Left colon (tissue), 2 donors: Measurements from ENCODE around the gene SULT4A1. TPM values are rescaled to one million over a fixed set of nuclear protein-coding genes. Genes with fewer than 3 reads are reported as not detected.

Source experiments
- ATAC-seq: fragments of 200-7000 bp; cut with Tn5 transposase; one replicate; pipeline ENCODE4 v1.9.1; 2020; ENCODE audit warnings: mild to moderate bottlenecking, moderate library complexity
- DNase-seq, 2 donors: peaks; one replicate each; pipeline ENCODE4 v3.0.0-alpha.2; 2020
- intact Hi-C, 2 donors: fragments of 100-400 bp; cut with DNase I in 1 of 2; cut with micrococcal nuclease in 1 of 2; formaldehyde crosslinking; loops; one replicate each; pipeline versions ENCODE4 v1.11.2 to v1.14.0; 2022; cut with DNase I, micrococcal nuclease
- total RNA-seq, 2 donors: library from RNA; stranded (reverse); fragmentation: NEBNext Ultra II Directional; extraction: Animal tissue kit (Norgen Biotek cat#: 25700); gene quantifications; one replicate each; pipeline ENCODE4 v1.2.1, GENCODE V29; 2021
- donor health status: DM: no; HTN: no; CAD: no.
- donor health status: DM: yes; HTN: yes; CAD: no.

SULT4A1 gene
- total RNA-seq, 2 donors from 2014 or later: 0.15 to 0.28 TPM

GRCh38 chr22:43851058-43851978, 11.0 kb downstream of the SULT4A1 start:
- ATAC-seq: no peak
- intact Hi-C loops: no loop called here
- peak in 1 of 2 donors; percentile 5 for DNase-seq

GRCh38 chr22:43850529-43850928, 11.8 kb downstream of the SULT4A1 start:
- DNase-seq: peak in 1 of 2 donors; percentile 11
- no peak for ATAC-seq
- intact Hi-C loops: no loop called here

GRCh38 chr22:43849731-43850130, 12.6 kb downstream of the SULT4A1 start:
- ATAC-seq: no peak
- intact Hi-C loops: no loop called here

GRCh38 chr22:43848366-43849171, 13.7 kb downstream of the SULT4A1 start:
- DNase-seq: no peak
- no peak for ATAC-seq
- intact Hi-C loops: no loop called here

More at GRCh38 chr22:43849731-43850130, 12.6 kb downstream of the SULT4A1 start:
- DNase-seq: no peak

- intact Hi-C loops: no loop called here
- peak in 1 of 2 donors; percentile 13 for DNase-seq
- ATAC-seq: no peak
Measured at GRCh38 chr22:43847376-43848289, 14.7 kb downstream of the SULT4A1 start.

GRCh38 chr22:43846966-43847365, 15.3 kb downstream of the SULT4A1 start:
- DNase-seq (peak in 1 of 2 donors; percentile 17), ATAC-seq (no peak)
- intact Hi-C loops: no loop called here

DNA sequence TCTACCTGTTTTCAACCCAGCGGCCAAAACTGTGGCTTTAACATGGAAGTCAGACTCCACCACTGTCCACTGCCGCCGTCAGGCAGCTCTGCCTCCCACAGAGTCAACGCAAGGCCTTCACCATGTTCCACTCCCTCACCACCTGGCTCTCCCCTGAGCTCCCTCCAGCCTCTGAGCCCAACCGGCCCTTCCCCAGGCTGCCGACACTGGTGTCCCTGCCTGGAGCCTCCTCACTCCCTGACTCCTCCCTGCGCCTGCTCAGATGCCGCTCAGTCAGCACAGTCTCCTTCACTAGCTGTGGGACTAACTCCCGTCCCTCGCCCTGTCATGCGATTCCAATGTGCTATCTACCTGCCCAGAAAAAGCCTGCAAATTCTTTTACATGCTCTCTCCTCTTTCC, 16.3 kb downstream of the SULT4A1 start:
- intact Hi-C loops: no loop called here
- no peak for ATAC-seq
- no peak for DNase-seq

DNA sequence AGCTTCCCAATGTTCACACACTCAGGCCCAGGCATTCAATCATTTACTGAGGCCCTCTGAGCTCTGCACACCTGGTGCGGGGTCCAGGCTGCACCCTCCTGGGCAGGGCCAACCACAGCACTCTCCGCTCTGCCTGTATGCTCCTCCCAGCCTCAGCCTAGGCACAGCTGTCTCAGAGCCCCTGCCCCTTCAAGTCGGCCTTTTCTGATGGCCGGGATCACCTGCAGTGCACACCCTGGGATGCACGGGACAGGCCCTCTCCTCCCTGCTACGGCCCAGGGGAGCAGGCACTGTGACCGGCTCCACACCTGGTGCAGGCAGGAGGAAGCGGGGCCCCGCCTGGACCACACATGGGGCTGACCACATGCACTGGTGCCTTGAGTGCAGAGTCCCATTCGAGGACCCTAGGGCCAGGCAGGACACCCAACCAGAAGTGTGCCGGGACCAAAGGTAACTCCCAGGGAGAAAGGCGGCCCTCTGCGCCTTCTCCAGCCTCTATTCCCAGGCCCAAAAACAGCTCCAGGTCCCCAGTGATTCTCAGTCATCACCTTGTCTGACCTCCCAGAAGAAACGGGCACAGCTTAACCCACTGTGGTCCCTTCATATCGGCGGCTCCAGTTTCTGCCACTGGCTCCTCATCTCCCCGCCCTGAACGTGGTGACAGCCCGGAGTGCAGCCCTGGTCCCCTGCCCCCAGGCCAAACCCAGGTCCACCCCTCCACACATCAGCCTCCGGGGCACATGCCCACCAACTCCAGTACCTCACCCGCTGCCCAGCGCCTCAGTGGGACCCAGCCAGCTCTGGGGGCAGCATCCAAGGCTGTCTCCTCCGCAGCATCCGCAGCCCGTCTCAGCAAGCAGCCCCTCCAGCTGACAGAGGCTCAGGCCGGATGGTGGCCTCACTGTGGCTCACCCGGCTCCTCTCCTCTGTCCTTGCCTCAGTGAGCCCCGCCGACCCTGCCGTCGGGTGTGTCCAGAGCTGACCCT, 17.5 kb downstream of the SULT4A1 start:
- no peak for ATAC-seq
- DNase-seq: no peak

DNA sequence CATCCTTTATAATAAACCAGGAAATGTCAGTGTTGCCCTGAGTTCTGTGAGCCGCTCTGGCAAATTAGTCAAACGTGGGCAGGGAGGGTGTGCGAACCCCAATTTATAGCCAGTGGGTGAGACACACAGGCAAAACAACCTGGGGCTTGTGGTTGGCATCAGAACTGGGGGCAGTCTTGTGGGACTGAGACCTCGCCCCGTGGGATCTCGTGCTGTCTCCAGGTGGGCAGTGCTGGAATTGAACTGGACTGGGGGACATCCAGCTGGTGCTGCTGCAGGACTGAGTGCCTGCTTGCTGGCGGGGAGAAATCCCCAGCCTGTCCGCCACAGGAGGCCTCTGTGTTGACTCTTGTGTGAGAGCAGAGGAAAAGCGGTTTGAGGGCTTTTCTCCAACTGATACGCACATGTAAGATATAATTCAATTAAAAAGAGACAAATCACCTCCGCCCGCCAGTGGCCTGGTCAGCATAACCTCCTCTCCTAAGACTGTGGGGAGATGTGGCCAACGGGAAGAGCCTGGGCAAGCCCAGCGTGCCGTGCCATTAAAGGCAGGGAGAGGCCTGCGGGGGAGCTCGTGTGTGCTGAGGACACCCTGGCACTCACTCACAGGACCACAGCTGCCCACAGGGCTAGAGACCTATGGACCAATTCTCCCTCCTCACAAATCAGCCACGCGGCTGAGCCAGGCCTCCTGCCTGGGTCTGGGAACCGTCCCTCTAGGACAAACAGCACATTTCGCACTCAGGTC, 18.4 kb downstream of the SULT4A1 start:
- no peak for DNase-seq
- intact Hi-C loops: no loop called here
- ATAC-seq: no peak

More for the DNA sequence above, 17.5 kb downstream of the SULT4A1 start:
- intact Hi-C loops: no loop called here

GRCh38 chr22:43841742-43842141, 20.6 kb downstream of the SULT4A1 start:
- intact Hi-C loops: no loop called here
- DNase-seq (no peak), ATAC-seq (no peak)

DNA sequence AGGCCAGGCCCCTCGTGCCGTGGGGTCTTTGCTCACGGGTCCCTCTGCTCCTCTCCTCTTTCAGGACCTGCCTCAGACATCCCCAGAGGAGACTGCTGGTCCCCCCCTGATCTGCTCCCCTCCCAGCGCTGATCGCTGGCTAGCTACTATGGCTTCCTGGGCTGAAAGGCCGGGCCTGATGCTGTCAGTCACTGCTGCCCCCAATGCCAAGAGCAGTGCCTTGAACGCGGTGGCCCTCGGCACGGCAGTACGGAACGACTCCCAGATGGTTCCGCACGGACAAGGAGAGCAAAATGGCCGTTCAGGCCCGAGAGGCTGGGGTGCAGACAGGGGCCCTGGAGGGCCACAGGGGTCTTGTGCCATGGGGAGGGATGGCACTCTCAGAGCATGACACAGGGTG, 21.5 kb downstream of the SULT4A1 start:
- DNase-seq (no peak), ATAC-seq (no peak)
- intact Hi-C loops: no loop called here

GRCh38 chr22:43840431-43840830, 21.9 kb downstream of the SULT4A1 start:
- ATAC-seq: no peak

DNA sequence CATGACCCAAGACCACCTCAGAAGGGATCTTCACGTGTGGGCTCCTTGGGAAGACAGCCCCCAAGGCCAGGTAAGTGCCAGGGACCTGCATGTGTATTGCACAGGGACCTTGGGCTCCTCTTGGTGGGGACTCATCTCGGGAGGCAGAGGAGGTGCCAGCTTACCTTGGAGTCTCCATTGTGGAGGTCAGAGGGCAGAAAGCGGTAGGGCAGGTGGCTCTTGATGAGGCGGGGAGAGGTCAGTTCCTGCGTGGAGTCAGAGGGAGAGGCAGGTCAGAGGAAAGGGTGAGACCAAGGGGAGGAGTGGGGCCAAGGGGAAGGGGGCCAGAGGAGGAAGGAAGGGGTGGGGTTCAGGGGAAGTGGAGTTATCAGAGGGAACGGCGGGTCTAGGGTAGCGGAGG, 22.5 kb downstream of the SULT4A1 start:
- intact Hi-C loops: no loop called here
- no peak for ATAC-seq
- DNase-seq: no peak

More at GRCh38 chr22:43840431-43840830, 21.9 kb downstream of the SULT4A1 start:
- intact Hi-C loops: no loop called here
- DNase-seq: no peak

DNA sequence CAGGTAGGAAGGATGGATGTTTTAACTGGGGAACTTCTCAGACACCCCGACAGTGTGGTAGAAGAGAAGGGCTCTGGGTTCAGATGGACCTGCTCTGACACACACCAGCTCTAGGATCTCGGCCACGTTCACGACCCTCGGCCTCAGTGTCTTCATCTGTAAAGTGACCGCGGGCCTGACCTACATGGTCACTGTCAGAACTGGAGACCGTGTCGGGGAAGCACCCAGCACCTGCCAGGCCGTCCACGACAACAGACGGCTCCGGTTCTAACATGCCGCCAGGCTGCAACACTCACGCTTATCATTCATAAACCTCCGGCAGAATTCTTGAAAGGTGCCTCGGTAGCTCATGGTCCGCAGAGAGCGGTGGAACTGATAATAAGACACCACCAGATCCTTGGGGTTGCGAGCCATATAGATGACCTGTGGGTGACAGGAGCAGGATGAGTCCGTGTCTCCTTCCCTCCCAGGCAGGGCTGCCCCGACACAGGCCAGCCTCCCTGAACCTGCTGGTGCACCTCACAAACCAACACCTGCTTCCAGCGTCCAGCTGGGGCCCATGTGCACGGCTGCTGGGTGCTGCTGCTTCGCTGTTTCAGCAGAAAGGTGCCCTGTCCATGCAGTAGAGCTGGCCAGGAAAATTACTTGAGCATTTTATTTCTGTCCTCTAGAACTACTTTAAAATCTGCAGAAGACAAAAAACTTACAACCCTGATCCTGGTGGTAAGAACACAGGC, 23.6 kb downstream of the SULT4A1 start:
- intact Hi-C loops: no loop called here
- ATAC-seq (no peak), DNase-seq (no peak)

GRCh38 chr22:43838161-43838560, 24.2 kb downstream of the SULT4A1 start:
- intact Hi-C loops: no loop called here
- DNase-seq: no peak
- no peak for ATAC-seq

GRCh38 chr22:43837666-43838065, 24.6 kb downstream of the SULT4A1 start:
- no peak for ATAC-seq
- no peak for DNase-seq
- intact Hi-C loops: no loop called here
